Activated CD8-positive, alpha-beta memory T cell treated with anti-CD3 and anti-CD28 coated beads for 48 hours (primary cell): Measurements from ENCODE around the gene PTPRD.

Source experiments
- DNase-seq, 3 experiments: peaks; one replicate each; pipeline ENCODE4 v3.0.0-alpha.2; 2020; ENCODE audit warnings: low read depth in 2 of 3, low spot score in 2 of 3

PTPRD gene

DNA sequence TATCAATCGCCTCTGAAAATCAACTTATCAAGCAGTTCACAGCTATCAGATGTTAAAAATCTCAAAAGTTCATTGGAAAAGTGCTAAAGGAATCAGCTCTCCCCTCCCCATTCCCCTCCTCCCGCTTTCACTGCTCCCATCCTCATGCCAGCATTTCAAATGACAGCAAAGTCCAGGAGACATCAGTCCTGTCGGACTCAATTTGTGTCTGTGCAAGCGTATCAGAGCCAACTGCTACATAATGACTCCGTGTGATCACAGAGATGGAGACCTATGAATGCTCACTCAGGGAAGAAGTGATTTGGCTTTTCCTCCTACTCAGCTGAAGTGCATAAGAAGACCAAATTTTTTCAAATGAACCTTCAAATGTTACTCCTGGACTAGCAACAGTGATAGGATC, 1876.0 kb downstream of the PTPRD start:
- no peak for DNase-seq

DNA sequence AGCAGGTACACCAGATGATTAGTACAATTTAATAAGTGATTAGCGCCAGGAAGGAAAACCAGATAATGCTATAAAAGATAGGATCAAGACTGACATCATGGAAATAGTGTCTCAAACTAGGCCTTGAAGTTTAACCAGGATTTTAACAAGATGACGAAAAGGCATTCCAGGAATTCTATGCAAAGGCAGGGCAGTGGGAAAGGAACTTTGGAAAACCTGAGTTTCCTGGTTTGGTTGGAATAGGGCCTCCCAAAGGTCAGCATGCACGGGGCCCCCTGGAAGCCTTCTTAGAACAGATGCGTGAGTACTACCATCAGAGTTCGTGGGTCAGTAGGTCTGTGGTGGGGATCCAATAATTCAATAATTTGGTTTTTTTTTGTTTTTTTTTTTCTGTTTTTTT, 1878.0 kb downstream of the PTPRD start:
- DNase-seq, result no peak

DNA sequence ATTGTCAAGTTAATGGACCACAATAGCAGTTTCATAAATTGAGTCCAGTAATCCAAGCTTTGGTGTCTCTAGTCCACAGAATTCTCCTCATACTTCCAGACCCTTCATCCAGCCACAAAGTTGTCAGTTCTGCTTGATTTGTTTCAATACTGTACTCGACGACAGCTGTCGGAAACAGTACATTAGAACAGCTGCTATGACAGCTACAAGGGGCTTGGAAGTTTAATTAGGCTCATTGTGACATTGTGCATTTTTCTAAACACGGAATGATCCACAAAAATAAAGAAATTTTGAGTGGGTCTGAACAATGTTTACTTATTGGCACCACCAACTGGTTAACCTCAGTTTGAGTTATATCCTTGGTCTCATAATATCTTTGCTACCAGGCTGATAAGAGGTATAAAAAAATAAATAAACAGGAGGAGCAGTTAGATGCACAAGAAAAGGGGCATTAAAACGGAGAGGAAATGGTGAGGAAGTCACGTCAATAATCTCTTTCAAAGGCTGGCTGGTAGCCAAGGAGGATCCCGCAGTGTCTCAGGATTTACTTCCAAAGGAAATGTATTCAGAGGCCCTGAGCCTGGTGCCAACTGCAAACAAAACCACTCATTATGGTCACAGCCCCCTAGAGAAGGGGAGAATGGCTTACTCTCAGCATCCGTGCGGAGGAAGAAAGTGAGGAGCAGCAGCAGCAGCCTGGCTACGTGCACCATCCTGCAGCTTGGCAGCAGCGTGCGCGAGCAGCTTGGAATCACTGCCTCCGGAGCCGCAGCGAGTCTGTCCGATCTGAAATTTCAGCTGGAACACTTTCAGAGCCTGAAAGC, 1879.5 kb downstream of the PTPRD start:
- no peak for DNase-seq

DNA sequence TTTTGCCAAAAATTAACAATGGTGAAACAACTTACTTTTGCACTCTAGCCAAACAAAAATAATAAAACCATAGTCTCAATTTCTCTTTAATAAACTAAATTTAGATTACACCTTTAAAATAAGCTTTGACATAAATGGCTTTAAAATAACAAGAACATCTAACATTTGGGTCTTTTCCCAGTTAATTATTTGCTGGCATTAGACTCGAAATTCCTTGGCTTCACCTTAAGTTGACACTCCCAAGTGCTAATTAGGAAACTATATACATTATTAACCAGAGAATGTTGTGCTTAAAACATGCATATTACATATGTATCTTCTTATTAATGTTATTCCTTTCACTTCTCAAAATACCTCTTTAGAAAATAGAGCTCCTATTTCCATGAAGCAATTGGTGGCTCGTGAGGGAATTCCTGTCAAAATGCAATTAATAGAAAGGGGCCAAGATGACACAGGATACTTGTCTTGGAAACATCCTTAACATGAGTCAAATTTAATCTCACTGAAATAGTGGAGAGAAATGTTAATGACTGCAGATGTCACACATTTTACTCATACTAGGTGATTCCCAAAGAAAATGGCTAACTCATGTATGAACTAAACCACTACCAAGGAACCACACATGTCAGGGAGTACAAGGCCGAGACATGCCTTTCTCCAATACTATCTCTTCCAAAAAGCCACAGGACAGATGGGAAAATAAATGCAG, 1880.3 kb downstream of the PTPRD start:
- DNase-seq, result no peak

- no peak for DNase-seq
These were observed 1882.2 kb downstream of the PTPRD start for GRCh38 chr9:8730618-8731017.

GRCh38 chr9:8728910-8729309, 1883.9 kb downstream of the PTPRD start:
- DNase-seq, result no peak

- no peak for DNase-seq
These were observed 1885.6 kb downstream of the PTPRD start for GRCh38 chr9:8727191-8727590.

GRCh38 chr9:8726692-8727091, 1886.1 kb downstream of the PTPRD start:
- no peak for DNase-seq

- DNase-seq, result no peak
These were observed 1887.2 kb downstream of the PTPRD start for GRCh38 chr9:8725635-8726034.

DNA sequence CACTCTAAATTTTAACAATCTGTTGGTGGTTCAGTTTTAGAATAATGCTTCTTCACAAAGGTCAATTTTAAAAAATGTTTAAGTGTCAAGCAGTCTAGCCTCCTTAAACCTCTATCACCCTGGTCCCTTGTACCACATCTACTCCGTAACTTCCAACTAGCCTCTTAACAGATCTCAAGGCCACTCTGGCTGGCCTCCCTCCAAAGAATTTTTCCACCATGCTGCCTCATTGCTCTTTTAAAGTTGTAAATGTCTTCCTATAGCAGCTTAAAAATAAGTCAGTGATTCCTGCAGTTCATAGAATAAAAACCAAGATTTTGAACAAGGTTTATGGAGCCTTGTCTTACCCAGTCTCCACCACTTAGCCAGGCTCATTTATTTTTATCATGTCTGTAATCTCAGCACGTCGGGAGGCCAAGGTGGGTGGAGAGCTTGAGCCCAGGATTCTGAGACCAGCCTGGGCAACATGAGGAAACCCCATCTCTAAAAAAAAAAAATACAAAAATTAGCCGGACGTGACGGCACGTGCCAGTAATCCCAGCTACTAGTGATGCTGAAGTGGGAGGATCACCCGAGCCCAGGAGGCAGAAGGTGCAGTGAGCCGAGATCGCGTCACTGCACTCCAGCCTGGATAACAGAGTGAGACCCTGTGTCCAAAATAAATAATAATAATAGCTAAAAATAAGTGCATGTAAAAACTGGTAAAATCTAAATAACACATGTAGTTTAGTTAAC, 1888.4 kb downstream of the PTPRD start:
- DNase-seq, result no peak

GRCh38 chr9:8723195-8723594, 1889.6 kb downstream of the PTPRD start:
- no peak for DNase-seq

DNA sequence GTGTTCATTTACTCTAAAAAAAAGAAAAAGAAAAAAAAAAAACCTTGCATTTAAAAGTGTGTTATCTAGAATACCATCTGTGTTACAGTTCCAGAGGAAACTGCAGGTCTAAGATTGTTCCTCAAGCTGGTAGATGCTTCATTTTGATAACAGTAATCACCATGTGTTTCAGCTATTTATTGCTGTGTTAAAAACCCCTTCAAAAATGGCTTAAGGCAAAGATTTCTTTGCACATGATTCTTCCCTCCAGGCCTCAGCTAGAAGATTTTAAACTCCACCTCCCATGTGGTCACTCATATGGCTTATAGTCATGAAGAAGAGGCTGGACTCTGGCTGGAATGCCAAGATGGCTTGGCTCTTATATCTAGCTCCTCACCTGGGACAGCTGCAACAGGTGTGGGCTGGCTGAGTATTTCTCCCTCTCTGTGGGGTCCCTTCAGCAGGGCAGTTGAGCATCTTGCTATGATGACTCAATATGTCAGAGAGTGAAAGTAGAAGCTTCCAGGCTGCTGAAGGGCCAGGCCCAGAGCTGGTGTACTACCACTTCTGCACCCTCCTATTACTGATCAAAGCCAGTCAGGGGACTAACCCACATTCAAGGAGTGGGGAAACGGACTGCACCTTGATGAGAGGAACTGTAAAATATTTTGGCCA, 1892.8 kb downstream of the PTPRD start:
- no peak for DNase-seq

DNA sequence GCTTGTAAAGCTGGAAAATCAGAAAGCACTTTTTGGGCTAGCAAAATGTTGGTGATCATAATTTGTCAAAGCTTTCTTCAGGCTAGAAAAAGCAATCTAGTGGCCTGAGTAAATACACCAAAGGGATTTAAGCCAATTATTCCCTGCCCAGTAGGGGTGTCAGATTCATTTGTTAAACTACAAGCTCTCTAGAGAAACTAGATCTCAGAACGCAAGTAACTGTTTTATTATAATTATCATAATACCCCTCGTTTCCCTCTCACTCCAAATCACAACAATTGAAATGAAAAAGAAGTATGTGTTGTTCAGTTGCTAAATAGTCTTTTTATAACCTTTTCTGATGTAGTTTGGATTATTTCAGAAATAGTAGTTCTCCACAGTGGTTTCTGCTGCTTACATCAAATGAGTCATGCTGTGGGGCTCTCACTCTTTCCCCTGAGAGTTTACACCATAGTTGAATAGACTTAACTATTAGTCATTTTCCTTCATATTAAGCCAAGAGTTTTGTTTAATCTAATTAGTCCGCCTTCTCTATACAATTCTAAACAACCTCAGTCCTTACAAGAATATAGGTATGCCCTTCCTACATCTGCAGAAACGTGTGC, 1894.6 kb downstream of the PTPRD start:
- DNase-seq, result no peak

- DNase-seq, result no peak
These were observed 1895.7 kb downstream of the PTPRD start for GRCh38 chr9:8717146-8717545.

GRCh38 chr9:8715788-8716187, 1897.0 kb downstream of the PTPRD start:
- DNase-seq, result no peak

DNA sequence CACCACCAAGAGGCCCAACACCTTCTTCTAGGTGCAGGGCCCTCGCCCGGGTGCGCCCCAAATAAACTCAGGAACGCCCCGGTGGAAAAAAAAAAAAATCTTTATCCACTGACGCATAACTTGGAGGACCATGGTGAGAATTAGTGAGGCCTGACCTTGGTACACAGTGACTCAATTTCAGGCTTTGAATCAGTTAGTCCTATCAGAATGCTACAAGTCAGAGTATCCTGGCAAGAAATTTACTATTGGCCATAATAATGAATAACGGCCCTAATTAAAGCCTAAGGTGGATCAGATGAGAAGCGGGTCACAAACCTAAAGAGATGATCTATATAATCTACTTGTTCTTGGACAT, 1899.0 kb downstream of the PTPRD start:
- DNase-seq, result no peak

DNA sequence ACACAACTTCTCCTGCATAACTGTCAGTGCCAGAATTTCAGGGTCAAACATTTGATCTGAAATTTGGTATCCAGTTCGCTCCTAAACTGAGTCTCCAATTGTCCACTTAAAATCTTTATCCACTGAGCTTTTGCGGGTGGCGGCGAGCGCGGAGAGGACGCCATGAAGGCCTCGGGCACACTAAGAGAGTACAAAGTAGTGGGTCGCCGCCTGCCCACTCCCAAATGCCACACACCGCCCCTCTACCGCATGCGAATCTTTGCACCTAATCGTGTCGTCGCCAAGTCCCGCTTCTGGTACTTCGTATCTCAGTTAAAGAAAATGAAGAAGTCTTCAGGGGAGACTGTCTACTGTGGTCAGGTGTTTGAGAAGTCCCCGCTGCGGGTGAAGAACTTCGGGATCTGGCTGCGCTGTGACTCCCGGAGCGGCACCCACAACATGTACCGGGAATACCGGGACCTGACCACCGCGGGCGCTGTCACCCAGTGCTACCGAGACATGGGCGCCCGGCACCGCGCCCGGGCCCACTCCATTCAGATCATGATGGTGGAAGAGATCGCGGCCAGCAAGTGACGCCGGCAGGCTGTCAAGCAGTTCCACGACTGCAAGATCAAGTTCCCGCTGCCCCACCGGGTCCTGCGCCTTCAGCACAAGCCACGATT, 1899.5 kb downstream of the PTPRD start:
- no peak for DNase-seq

GRCh38 chr9:8709731-8710130, 1903.1 kb downstream of the PTPRD start:
- DNase-seq, result no peak

GRCh38 chr9:8708728-8709127, 1904.1 kb downstream of the PTPRD start:
- no peak for DNase-seq

DNA sequence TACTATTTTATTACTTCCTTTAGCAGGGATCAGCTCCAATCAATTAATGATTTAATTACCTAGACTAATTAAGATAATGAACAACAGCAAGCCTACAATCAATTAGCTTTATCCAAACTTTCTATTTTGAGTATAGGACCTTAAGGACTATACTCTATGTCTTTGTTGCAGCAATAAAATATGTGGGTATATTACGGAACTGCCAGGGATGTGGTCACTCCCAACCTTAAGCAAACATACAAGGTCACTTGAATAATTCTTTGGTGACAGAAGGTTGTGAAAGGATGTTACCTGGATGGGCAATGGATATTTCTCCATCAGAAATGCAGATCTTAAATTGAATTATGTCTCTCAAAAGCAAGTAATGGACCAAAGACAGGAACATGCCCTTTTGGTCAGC, 1905.8 kb downstream of the PTPRD start:
- DNase-seq, result no peak

GRCh38 chr9:8706531-8706930, 1906.3 kb downstream of the PTPRD start:
- DNase-seq, result no peak
